Neuron (in vitro differentiated cells): ENCODE data around the gene ACAD8.
A peak's percentile ranks its signal among the peaks of the same experiment; 100 is the strongest.

Experiments
- H2AFZ ChIP-seq: one replicate; pipeline ENCODE4 v1.6.1; 2013; ENCODE audit warnings: low read depth, mild to moderate bottlenecking, inconsistent platforms, low read length, moderate library complexity
- H3K27me3 ChIP-seq: one replicate; pipeline ENCODE4 v1.6.1; 2013; ENCODE audit warnings: low read length; ENCODE audit not compliant: insufficient read depth
- H3K36me3 ChIP-seq: one replicate; pipeline ENCODE4 v1.6.1; 2013; ENCODE audit warnings: low read length; ENCODE audit not compliant: insufficient read depth
- H3K4me1 ChIP-seq: one replicate; pipeline ENCODE4 v1.6.1; 2013; ENCODE audit warnings: low read length; ENCODE audit not compliant: insufficient read depth
- H3K4me3 ChIP-seq: 2 replicates; pipeline ENCODE4 v1.5.1; 2013; ENCODE audit warnings: mild to moderate bottlenecking, low read length, moderate library complexity
- H3K9me3 ChIP-seq: one replicate; pipeline ENCODE4 v1.6.1; 2013; ENCODE audit warnings: low read length

Gene ACAD8

DNA sequence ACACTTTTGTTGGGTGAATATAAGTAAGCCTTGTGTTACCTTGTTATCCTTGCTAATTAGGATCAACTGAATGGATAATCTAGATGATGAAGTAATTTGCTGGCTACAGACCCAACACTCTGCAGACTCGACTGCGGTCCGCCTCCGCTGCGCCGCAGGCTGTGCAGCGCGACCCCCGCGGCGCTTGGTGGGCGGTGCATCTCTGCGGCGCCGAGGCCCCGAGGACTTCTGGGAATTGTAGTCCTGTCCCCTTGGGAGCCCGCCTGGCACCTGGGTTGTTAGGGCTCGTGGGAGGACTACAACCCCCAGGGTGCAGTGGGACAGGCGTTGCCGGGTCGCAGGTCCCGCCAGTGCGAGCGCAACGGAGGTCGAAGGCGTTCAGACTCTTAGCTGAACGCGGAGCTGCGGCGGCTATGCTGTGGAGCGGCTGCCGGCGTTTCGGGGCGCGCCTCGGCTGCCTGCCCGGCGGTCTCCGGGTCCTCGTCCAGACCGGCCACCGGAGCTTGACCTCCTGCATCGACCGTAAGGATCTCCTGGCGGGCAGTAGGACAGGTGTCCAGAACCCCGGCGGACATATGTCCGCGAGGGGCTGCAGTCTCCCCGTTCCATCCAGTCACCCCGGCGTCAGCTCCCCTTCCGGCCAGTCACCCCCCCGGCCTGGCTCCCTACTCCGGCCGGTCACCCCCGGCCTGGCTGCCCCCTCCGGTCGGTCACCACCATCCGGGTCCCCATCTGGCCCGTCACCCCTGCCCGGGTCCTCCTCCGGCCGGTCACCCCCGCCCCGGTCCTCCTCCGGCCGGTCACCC, at the start of gene ACAD8, which contains the start of gene THYN1:
Gene ACAD8 (plus strand): TSS at position 381 of the 806 bp plus-strand sequence. CDS start 33 bp downstream, at position 414.
Gene THYN1 (minus strand): TSS at position 165 of the 806 bp plus-strand sequence. CDS start 470 bp downstream, outside the sequence.
- Histone ChIP-seq H3K9me3 (no peaks in the 10 kb centered on the region), H3K4me1 (peaks cover 17% of the 10 kb centered on the region), H3K4me3 (peak within 1 kb of the TSS; percentile 85), H3K27me3 (no peaks in the 10 kb centered on the region), H2AFZ (peak within 1 kb of the TSS; percentile 79), H3K36me3 (peaks cover 32% of the 10 kb centered on the region)

GRCh38 chr11:134205729-134206128, 47.6 kb upstream of the ACAD8 start:
- Histone ChIP-seq H2AFZ (no peak overlapping the region), H3K9me3 (no peaks in the 10 kb centered on the region), H3K27me3 (no peaks in the 10 kb centered on the region), H3K4me1 (peaks cover 7% of the 10 kb centered on the region), H3K4me3 (no peak overlapping the region), H3K36me3 (peaks cover 75% of the 10 kb centered on the region)

GRCh38 chr11:134206185-134206584, 47.2 kb upstream of the ACAD8 start:
- H3K4me3 ChIP-seq, result no peak overlapping the region
- no peaks in the 10 kb centered on the region for H3K27me3 ChIP-seq
- H2AFZ ChIP-seq, result no peak overlapping the region
- H3K36me3 ChIP-seq, result peaks cover 72% of the 10 kb centered on the region
- H3K4me1 ChIP-seq, result peaks cover 7% of the 10 kb centered on the region
- no peaks in the 10 kb centered on the region for H3K9me3 ChIP-seq

DNA sequence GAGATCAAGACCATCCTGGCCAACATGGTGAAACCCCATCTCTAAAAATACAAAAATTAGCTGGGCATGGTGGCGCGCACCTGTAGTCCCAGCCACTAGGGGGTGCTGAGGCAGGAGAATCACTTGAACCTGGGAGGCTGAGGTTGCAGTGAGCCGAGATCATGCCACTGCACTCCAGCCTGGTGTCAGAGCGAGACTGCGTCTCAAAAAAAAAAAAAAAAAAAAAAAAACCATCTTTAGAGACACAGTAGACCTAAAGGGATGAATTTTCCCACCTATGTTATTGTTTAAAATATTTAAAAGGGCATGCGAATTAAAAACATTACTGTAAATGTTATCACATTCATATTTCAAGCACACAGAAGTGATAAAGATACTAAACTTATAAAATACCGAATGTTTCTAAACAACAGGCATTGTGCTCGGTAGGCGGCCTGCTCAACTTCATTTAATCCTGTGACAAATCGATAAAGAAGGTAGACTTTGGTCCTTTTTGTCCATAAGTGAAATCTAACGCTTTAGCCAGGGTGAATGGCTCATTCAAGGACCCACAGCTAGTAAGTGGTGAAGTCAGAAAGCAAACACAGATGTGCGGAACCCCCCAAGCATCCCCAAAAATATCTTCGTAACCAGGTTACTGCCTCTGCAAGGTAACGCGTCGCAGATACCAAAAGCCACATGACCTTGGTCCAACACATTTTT, 45.7 kb upstream of the ACAD8 start:
- H3K4me3 ChIP-seq, result no peak overlapping the region
- no peaks in the 10 kb centered on the region for H3K27me3 ChIP-seq
- H3K9me3 ChIP-seq, result no peaks in the 10 kb centered on the region
- H3K36me3 ChIP-seq, result peaks cover 64% of the 10 kb centered on the region
- peaks cover 7% of the 10 kb centered on the region for H3K4me1 ChIP-seq
- H2AFZ ChIP-seq, result no peak overlapping the region

DNA sequence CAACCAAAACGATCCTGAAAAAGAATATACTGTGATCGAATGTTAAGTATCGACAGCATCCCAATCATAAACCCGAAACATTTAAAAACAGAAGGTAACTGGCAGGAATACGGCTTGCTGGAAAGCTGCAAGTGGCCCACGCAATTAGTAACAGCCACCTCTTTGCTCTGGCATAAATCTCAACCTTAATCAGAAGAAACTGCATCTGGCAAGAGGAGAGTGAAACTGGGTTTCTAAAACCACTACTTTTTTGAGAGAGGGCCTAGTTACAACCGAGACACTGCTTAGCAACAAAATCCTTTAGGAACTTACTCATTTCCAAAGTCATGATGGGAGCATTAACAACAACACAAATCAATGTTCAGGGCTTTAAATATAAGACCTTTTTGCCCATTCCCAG, 37.5 kb upstream of the ACAD8 start:
- Histone ChIP-seq H2AFZ (no peak overlapping the region), H3K9me3 (no peaks in the 10 kb centered on the region), H3K27me3 (no peaks in the 10 kb centered on the region), H3K4me1 (no peaks in the 10 kb centered on the region), H3K36me3 (peaks cover 52% of the 10 kb centered on the region), H3K4me3 (no peak overlapping the region)

- Histone ChIP-seq H3K36me3 (peaks cover 51% of the 10 kb centered on the region), H3K4me3 (no peak overlapping the region), H3K4me1 (no peaks in the 10 kb centered on the region), H3K9me3 (no peaks in the 10 kb centered on the region), H2AFZ (no peak overlapping the region), H3K27me3 (no peaks in the 10 kb centered on the region)
These were observed 36.6 kb upstream of the ACAD8 start for GRCh38 chr11:134216816-134217215.

- no peaks in the 10 kb centered on the region for H3K9me3 ChIP-seq
- peaks cover 25% of the 10 kb centered on the region for H3K36me3 ChIP-seq
- no peaks in the 10 kb centered on the region for H3K27me3 ChIP-seq
- peak overlapping the region; percentile 86 for H3K4me3 ChIP-seq
- H2AFZ ChIP-seq, result no peak overlapping the region
- peaks cover 19% of the 10 kb centered on the region for H3K4me1 ChIP-seq
These were observed 30.2 kb upstream of the ACAD8 start for GRCh38 chr11:134223121-134223520.

DNA sequence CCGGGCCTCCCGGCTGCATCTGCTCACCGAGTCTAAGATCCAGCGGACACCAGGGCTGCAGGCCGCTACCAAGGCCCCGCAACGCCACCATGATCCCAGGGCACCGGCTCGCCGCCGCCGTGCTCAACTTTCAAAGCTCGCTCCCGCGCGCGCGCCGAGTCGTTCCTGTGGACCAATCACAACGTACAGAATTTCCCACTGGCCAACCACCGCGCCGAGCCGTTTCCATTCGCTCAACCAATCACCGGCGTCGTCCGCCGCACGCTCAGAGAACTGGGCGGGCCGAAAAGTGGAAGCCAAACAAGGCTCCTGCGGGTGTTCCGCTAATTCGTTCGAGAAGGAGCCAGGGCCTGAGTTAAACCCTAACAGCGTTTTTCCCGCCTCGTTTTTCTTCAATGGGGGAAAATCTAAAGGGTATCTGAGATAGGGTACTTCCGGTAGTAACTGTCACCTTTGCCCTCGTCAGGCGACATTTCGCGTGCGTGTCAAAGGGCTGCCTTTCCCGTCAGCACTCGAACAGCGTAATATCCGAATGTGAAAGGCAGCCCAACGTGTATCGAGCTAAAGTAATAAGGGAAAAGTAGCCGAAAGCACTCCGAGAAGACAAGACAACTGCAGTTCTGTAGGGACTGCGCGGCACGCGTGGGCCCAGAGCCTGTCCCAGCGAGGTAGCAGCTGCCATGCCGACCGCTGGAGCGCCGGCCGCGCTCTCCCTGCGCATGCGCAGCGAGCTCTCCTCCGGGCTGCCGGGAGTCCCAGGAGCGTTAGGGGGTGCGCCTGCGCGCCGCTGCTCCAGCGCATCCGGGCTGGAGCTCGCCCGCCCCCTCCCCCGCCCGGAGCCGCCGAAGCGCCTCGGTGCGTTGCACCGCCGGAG, 29.3 kb upstream of the ACAD8 start, which contains the start of the genes NCAPD3 and VPS26B:
Gene NCAPD3 (minus strand): TSS at position 132 of the 874 bp plus-strand sequence. CDS start 41 bp downstream, at position 91.
Gene VPS26B (plus strand): TSS at position 836 of the 874 bp plus-strand sequence. CDS start 452 bp downstream, outside the sequence.
- Histone ChIP-seq H3K36me3 (peaks cover 16% of the 10 kb centered on the region), H2AFZ (peak within 1 kb of the TSS; percentile 85), H3K4me1 (peaks cover 19% of the 10 kb centered on the region)

GRCh38 chr11:134224710-134225664, 28.4 kb upstream of the ACAD8 start:
- H3K9me3 ChIP-seq, result no peaks in the 10 kb centered on the region
- H3K36me3 ChIP-seq, result peaks cover 11% of the 10 kb centered on the region
- H3K4me3 ChIP-seq, result peak overlapping the region; percentile 86
- H3K4me1 ChIP-seq, result peaks cover 22% of the 10 kb centered on the region
- peak overlapping the region; percentile 85 for H2AFZ ChIP-seq
- H3K27me3 ChIP-seq, result no peaks in the 10 kb centered on the region

More for the DNA sequence above, 29.3 kb upstream of the ACAD8 start, which contains the start of the genes NCAPD3 and VPS26B:
- Histone ChIP-seq H3K27me3 (no peaks in the 10 kb centered on the region), H3K9me3 (no peaks in the 10 kb centered on the region), H3K4me3 (peak within 1 kb of the TSS; percentile 86)

GRCh38 chr11:134226806-134227325, 26.5 kb upstream of the ACAD8 start:
- Histone ChIP-seq H3K36me3 (no peaks in the 10 kb centered on the region), H2AFZ (no peak overlapping the region), H3K9me3 (no peaks in the 10 kb centered on the region), H3K4me3 (no peak overlapping the region), H3K27me3 (no peaks in the 10 kb centered on the region), H3K4me1 (peaks cover 22% of the 10 kb centered on the region)

- H2AFZ ChIP-seq, result no peak overlapping the region
- H3K4me1 ChIP-seq, result peaks cover 13% of the 10 kb centered on the region
- H3K4me3 ChIP-seq, result no peak overlapping the region
- no peaks in the 10 kb centered on the region for H3K27me3 ChIP-seq
- no peaks in the 10 kb centered on the region for H3K9me3 ChIP-seq
- H3K36me3 ChIP-seq, result no peaks in the 10 kb centered on the region
These were observed 24.7 kb upstream of the ACAD8 start for GRCh38 chr11:134228625-134229024.
